Parathyroid adenoma (tissue), 2 donors: ENCODE data around the gene RYR3.

Experiments used
- H2AFZ ChIP-seq: fragments of 300-600 bp; sonication (generic); one replicate; pipeline ENCODE4 v1.7.0; 2017; ENCODE audit warnings: antibody characterized with exemption, mild to moderate bottlenecking
- H3K27ac ChIP-seq: fragments of 300-600 bp; sonication (generic); one replicate; pipeline ENCODE4 v1.7.0; 2017
- H3K27me3 ChIP-seq: fragments of 300-600 bp; sonication (generic); one replicate; pipeline ENCODE4 v1.7.0; 2017; ENCODE audit warnings: low read length; ENCODE audit not compliant: control insufficient read depth, insufficient read depth
- H3K36me3 ChIP-seq: fragments of 300-600 bp; sonication (generic); one replicate; pipeline ENCODE4 v1.7.0; 2017; ENCODE audit warnings: low read length; ENCODE audit not compliant: control insufficient read depth, insufficient read depth
- H3K4me1 ChIP-seq: fragments of 300-600 bp; sonication (generic); one replicate; pipeline ENCODE4 v1.7.0; 2017; ENCODE audit warnings: control low read depth
- H3K4me2 ChIP-seq: fragments of 300-600 bp; sonication (generic); one replicate; pipeline ENCODE4 v1.7.0; 2017; ENCODE audit warnings: low read length
- H3K4me3 ChIP-seq: fragments of 300-600 bp; sonication (generic); one replicate; pipeline ENCODE4 v1.7.0; 2017; ENCODE audit warnings: low read depth, low read length
- H3K79me2 ChIP-seq: fragments of 300-600 bp; sonication (generic); one replicate; pipeline ENCODE4 v1.7.0; 2017; ENCODE audit warnings: control low read depth
- H3K9ac ChIP-seq: fragments of 300-600 bp; sonication (generic); one replicate; pipeline ENCODE4 v1.7.0; 2017; ENCODE audit warnings: mild to moderate bottlenecking
- H3K9me3 ChIP-seq: fragments of 300-600 bp; sonication (generic); one replicate; pipeline ENCODE4 v1.7.0; 2017; ENCODE audit warnings: low read length; ENCODE audit not compliant: control insufficient read depth
- CTCF ChIP-seq: fragments of 300-600 bp; sonication (generic); IDR thresholded peaks from one replicate; pipeline ENCODE4 v1.7.0; 2017; ENCODE audit warnings: antibody characterized with exemption, mild to moderate bottlenecking
- donor health status: primary hyperparathyroidism.

RYR3 gene

GRCh38 chr15:33443708-33444107 is 132.9 kb downstream of the RYR3 start:
- Histone ChIP-seq H3K79me2 (no peaks in the 10 kb centered on the region), H3K9me3 (no peaks in the 10 kb centered on the region), H3K4me2 (no peak overlapping the region), H3K27ac (no peak overlapping the region), H3K27me3 (no peaks in the 10 kb centered on the region), H3K4me3 (no peak overlapping the region), H2AFZ (no peak overlapping the region), H3K4me1 (no peaks in the 10 kb centered on the region), H3K9ac (no peak overlapping the region), H3K36me3 (no peaks in the 10 kb centered on the region)
- no peak for TF ChIP-seq CTCF

GRCh38 chr15:33445984-33446383 is 135.2 kb downstream of the RYR3 start:
- no peaks in the 10 kb centered on the region for H3K9me3 ChIP-seq
- no peak overlapping the region for H3K4me3 ChIP-seq
- H3K9ac ChIP-seq: no peak overlapping the region
- TF ChIP-seq CTCF: no peak
- no peaks in the 10 kb centered on the region for H3K4me1 ChIP-seq
- no peaks in the 10 kb centered on the region for H3K36me3 ChIP-seq
- no peak overlapping the region for H2AFZ ChIP-seq
- no peak overlapping the region for H3K4me2 ChIP-seq
- H3K27ac ChIP-seq: no peak overlapping the region
- no peaks in the 10 kb centered on the region for H3K27me3 ChIP-seq
- no peaks in the 10 kb centered on the region for H3K79me2 ChIP-seq

- TF ChIP-seq CTCF: no peak
- Histone ChIP-seq H3K9ac (no peak overlapping the region), H3K79me2 (no peaks in the 10 kb centered on the region), H2AFZ (no peak overlapping the region), H3K9me3 (no peaks in the 10 kb centered on the region), H3K27ac (no peak overlapping the region), H3K27me3 (no peaks in the 10 kb centered on the region), H3K36me3 (no peaks in the 10 kb centered on the region), H3K4me3 (no peak overlapping the region), H3K4me2 (no peak overlapping the region), H3K4me1 (no peaks in the 10 kb centered on the region)
These were observed 137.4 kb downstream of the RYR3 start for GRCh38 chr15:33448151-33448550.

- no peak overlapping the region for H3K27ac ChIP-seq
- H2AFZ ChIP-seq: no peak overlapping the region
- no peaks in the 10 kb centered on the region for H3K36me3 ChIP-seq
- no peaks in the 10 kb centered on the region for H3K9me3 ChIP-seq
- H3K4me3 ChIP-seq: no peak overlapping the region
- no peaks in the 10 kb centered on the region for H3K4me1 ChIP-seq
- H3K4me2 ChIP-seq: no peak overlapping the region
- no peak overlapping the region for H3K9ac ChIP-seq
- no peaks in the 10 kb centered on the region for H3K79me2 ChIP-seq
- no peaks in the 10 kb centered on the region for H3K27me3 ChIP-seq
- no peak for TF ChIP-seq CTCF
These were observed 138.3 kb downstream of the RYR3 start for GRCh38 chr15:33448961-33449606.

- no peak overlapping the region for H3K4me2 ChIP-seq
- no peaks in the 10 kb centered on the region for H3K27me3 ChIP-seq
- H3K27ac ChIP-seq: no peak overlapping the region
- no peaks in the 10 kb centered on the region for H3K4me1 ChIP-seq
- H3K9ac ChIP-seq: no peak overlapping the region
- no peak overlapping the region for H3K4me3 ChIP-seq
- no peaks in the 10 kb centered on the region for H3K36me3 ChIP-seq
- no peak for TF ChIP-seq CTCF
- no peaks in the 10 kb centered on the region for H3K79me2 ChIP-seq
- H2AFZ ChIP-seq: no peak overlapping the region
- no peaks in the 10 kb centered on the region for H3K9me3 ChIP-seq
These were observed 139.0 kb downstream of the RYR3 start for GRCh38 chr15:33449810-33450209.
